Activated T-cell treated with anti-CD3 and anti-CD28 coated beads, Interleukin-2, amount 50 U/mL, for 24 hours (primary cell): Measurements from ENCODE around the gene GPR26.

Experiments
- DNase-seq: peaks from one replicate; pipeline ENCODE4 v3.0.0-alpha.2; 2020
- H3K27ac Mint-ChIP-seq: 2 replicates; pipeline ENCODE4 v1.8.0; 2020; ENCODE audit warnings: mild to moderate bottlenecking, mixed read lengths
- H3K27me3 Mint-ChIP-seq: 2 replicates; pipeline ENCODE4 v1.8.0; 2020; ENCODE audit warnings: mixed read lengths
- H3K36me3 Mint-ChIP-seq: 2 replicates; pipeline ENCODE4 v1.8.0; 2020; ENCODE audit warnings: low read depth, mixed read lengths
- H3K4me1 Mint-ChIP-seq: 2 replicates; pipeline ENCODE4 v1.8.0; 2020; ENCODE audit warnings: low read depth, mixed read lengths
- H3K4me3 Mint-ChIP-seq: 2 replicates; pipeline ENCODE4 v1.8.0; 2020; ENCODE audit warnings: mild to moderate bottlenecking, moderate library complexity, mixed read lengths
- H3K9me3 Mint-ChIP-seq: 2 replicates; pipeline ENCODE4 v1.8.0; 2020; ENCODE audit warnings: mixed read lengths

GPR26 gene

GRCh38 chr10:123666318-123667236, at the start of gene GPR26:
GPR26 (plus strand) TSS chr10:123666355; CDS start chr10:123666408, 53 bp downstream.
- Mint-ChIP-seq H3K36me3 (no peaks in the 10 kb centered on the region), H3K9me3 (peaks cover 2% of the 10 kb centered on the region), H3K27me3 (peaks cover 44% of the 10 kb centered on the region), H3K4me1 (no peaks in the 10 kb centered on the region), H3K27ac (no peak within 1 kb of the TSS), H3K4me3 (no peak within 1 kb of the TSS)
- DNase-seq, result no peak

- Mint-ChIP-seq H3K9me3 (no peaks in the 10 kb centered on the region), H3K27ac (no peak overlapping the region), H3K27me3 (peaks cover 29% of the 10 kb centered on the region), H3K4me1 (no peaks in the 10 kb centered on the region), H3K4me3 (no peak overlapping the region), H3K36me3 (no peaks in the 10 kb centered on the region)
- no peak for DNase-seq
Measured at GRCh38 chr10:123618224-123618623, 47.9 kb upstream of the GPR26 start.

- Mint-ChIP-seq H3K27ac (no peak overlapping the region), H3K4me3 (no peak overlapping the region), H3K36me3 (no peaks in the 10 kb centered on the region), H3K9me3 (no peaks in the 10 kb centered on the region), H3K4me1 (no peaks in the 10 kb centered on the region), H3K27me3 (peaks cover 24% of the 10 kb centered on the region)
- no peak for DNase-seq
Measured at GRCh38 chr10:123619067-123619855, 46.9 kb upstream of the GPR26 start.

DNA sequence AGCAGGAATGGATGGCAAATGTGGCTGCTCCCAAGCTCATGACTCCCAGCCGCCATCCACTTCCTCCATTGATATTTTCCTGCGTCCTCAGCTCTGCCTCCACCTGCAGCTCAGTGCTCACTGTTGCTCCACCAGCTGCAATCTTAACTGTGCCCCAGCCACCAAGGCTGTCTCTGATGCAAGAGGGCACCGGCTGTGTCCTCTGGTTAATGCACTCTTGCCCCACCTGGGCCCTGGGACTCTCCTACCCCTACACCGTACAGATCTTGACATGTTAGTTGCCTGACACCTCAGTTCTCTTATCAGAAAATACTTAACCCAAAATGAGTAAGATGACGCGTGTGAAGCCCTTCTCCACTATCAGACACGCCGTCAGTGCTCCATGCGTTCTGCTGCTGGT, 45.5 kb upstream of the GPR26 start:
- Mint-ChIP-seq H3K36me3 (no peaks in the 10 kb centered on the region), H3K27ac (no peak overlapping the region)
- DNase-seq, result no peak

DNA sequence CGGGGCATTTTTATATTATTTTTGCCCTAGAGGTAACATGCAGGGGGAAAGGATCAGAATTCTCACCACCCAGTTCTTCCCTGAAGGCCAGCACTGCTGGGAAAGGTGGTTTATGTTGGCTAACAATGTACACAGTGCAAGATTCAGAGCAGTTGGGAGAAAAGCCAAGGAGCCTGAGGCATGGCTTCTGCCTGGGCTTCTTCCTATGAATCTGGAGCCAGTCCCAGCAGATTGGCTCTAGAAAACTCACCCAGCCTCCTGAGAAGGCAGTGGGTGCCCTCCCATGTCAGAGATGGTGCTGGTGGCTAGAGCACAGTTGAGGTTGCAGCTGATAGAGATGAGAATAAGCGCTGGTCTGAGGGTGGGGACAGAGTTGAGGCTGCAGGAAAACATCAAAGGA, 44.7 kb upstream of the GPR26 start:
- Mint-ChIP-seq H3K27me3 (peaks cover 8% of the 10 kb centered on the region), H3K27ac (no peak overlapping the region), H3K4me3 (no peak overlapping the region), H3K9me3 (no peaks in the 10 kb centered on the region), H3K36me3 (no peaks in the 10 kb centered on the region), H3K4me1 (no peaks in the 10 kb centered on the region)
- DNase-seq, result no peak

More for the DNA sequence above, 45.5 kb upstream of the GPR26 start:
- Mint-ChIP-seq H3K27me3 (peaks cover 12% of the 10 kb centered on the region), H3K4me1 (no peaks in the 10 kb centered on the region), H3K4me3 (no peak overlapping the region), H3K9me3 (no peaks in the 10 kb centered on the region)

- Mint-ChIP-seq H3K4me3 (no peak overlapping the region), H3K27ac (no peak overlapping the region), H3K4me1 (no peaks in the 10 kb centered on the region), H3K9me3 (peaks cover under 1% of the 10 kb centered on the region), H3K36me3 (no peaks in the 10 kb centered on the region), H3K27me3 (peaks cover 6% of the 10 kb centered on the region)
- DNase-seq, result no peak
Measured at GRCh38 chr10:123621916-123622315, 44.2 kb upstream of the GPR26 start.

- H3K36me3 Mint-ChIP-seq, result no peaks in the 10 kb centered on the region
- H3K9me3 Mint-ChIP-seq, result peaks cover 3% of the 10 kb centered on the region
- H3K27ac Mint-ChIP-seq, result no peak overlapping the region
- DNase-seq, result no peak
- no peaks in the 10 kb centered on the region for H3K4me1 Mint-ChIP-seq
- H3K27me3 Mint-ChIP-seq, result peaks cover 7% of the 10 kb centered on the region
- H3K4me3 Mint-ChIP-seq, result no peak overlapping the region
Measured at GRCh38 chr10:123622381-123622780, 43.8 kb upstream of the GPR26 start.

GRCh38 chr10:123624086-123624485, 42.1 kb upstream of the GPR26 start:
- Mint-ChIP-seq H3K27me3 (peaks cover 7% of the 10 kb centered on the region), H3K27ac (no peak overlapping the region), H3K4me1 (no peaks in the 10 kb centered on the region), H3K9me3 (peaks cover 3% of the 10 kb centered on the region), H3K36me3 (no peaks in the 10 kb centered on the region), H3K4me3 (no peak overlapping the region)
- no peak for DNase-seq

DNA sequence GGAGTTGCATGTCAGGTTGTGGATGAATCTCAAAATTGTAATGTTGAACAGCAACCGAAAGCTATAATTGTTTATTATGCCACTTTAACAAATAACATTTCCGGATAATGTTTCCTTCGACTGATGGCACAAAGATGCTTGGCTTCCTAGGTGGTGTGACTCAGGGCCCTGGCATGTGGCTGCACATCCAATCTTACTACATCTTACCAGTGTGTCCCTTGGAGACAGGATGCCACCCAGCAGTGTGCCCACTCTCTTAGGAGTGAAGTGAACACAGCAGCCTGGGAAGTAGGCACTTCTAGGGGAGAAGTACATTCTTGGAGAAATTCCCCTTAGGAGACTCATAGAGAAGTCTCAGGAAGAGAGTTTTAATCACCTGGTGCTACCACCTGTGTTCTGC, 33.0 kb upstream of the GPR26 start:
- Mint-ChIP-seq H3K27ac (no peak overlapping the region), H3K4me1 (no peaks in the 10 kb centered on the region), H3K36me3 (no peaks in the 10 kb centered on the region), H3K4me3 (no peak overlapping the region), H3K27me3 (peaks cover 29% of the 10 kb centered on the region), H3K9me3 (no peaks in the 10 kb centered on the region)
- no peak for DNase-seq

GRCh38 chr10:123633636-123634035, 32.5 kb upstream of the GPR26 start:
- H3K27me3 Mint-ChIP-seq, result peaks cover 29% of the 10 kb centered on the region
- H3K9me3 Mint-ChIP-seq, result no peaks in the 10 kb centered on the region
- no peak overlapping the region for H3K27ac Mint-ChIP-seq
- no peak for DNase-seq
- H3K4me3 Mint-ChIP-seq, result no peak overlapping the region
- H3K36me3 Mint-ChIP-seq, result no peaks in the 10 kb centered on the region
- H3K4me1 Mint-ChIP-seq, result no peaks in the 10 kb centered on the region

- Mint-ChIP-seq H3K36me3 (no peaks in the 10 kb centered on the region), H3K4me3 (no peak overlapping the region), H3K27ac (no peak overlapping the region), H3K4me1 (no peaks in the 10 kb centered on the region), H3K9me3 (no peaks in the 10 kb centered on the region), H3K27me3 (peaks cover 28% of the 10 kb centered on the region)
- DNase-seq, result no peak
Measured at GRCh38 chr10:123634221-123634620, 31.9 kb upstream of the GPR26 start.

GRCh38 chr10:123635131-123635530, 31.0 kb upstream of the GPR26 start:
- no peaks in the 10 kb centered on the region for H3K36me3 Mint-ChIP-seq

GRCh38 chr10:123635745-123636144, 30.4 kb upstream of the GPR26 start:
- Mint-ChIP-seq H3K4me1 (no peaks in the 10 kb centered on the region), H3K36me3 (no peaks in the 10 kb centered on the region), H3K27me3 (peaks cover 32% of the 10 kb centered on the region), H3K4me3 (no peak overlapping the region), H3K27ac (no peak overlapping the region), H3K9me3 (no peaks in the 10 kb centered on the region)
- no peak for DNase-seq

More at GRCh38 chr10:123635131-123635530, 31.0 kb upstream of the GPR26 start:
- DNase-seq, result no peak
- no peak overlapping the region for H3K4me3 Mint-ChIP-seq
- H3K27me3 Mint-ChIP-seq, result peaks cover 26% of the 10 kb centered on the region
- H3K4me1 Mint-ChIP-seq, result no peaks in the 10 kb centered on the region
- no peaks in the 10 kb centered on the region for H3K9me3 Mint-ChIP-seq
- H3K27ac Mint-ChIP-seq, result no peak overlapping the region

DNA sequence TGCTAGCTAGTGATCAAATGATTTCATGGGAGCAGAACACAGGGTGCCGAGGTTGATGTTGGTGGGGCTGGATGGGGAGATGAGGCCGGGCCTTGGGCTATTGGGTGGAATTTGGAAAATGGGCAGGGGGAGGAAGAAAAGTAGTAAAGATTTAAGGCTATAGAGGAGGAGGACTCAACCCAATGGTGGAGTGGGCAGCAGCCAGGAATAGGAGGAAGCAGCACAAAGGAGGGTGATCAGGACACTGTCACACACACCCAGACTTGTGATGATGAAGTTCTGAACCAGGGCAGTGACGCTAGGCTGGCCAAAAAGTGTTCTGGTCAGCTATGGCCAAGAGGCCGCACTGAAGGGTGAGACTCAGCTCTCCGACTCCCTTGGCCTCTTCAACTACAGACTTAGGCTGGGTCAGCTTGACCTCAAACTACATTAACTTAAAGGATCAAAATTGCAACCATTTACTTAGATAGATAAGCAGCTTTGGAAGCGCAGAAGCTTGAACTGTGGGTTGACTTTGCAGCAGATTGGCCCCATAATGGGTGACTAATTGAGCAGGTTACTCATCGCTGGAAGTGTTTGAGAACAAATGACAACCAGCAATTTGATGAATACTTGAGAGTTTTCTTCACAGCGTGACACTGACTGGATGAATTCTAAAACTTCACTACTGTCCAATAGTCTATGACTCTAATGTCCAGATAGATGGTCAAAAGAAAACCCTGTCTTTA, 29.4 kb upstream of the GPR26 start:
- Mint-ChIP-seq H3K36me3 (no peaks in the 10 kb centered on the region), H3K27me3 (peaks cover 32% of the 10 kb centered on the region), H3K9me3 (no peaks in the 10 kb centered on the region), H3K4me1 (no peaks in the 10 kb centered on the region), H3K4me3 (no peak overlapping the region), H3K27ac (no peak overlapping the region)
- DNase-seq, result no peak
